Measurements from ENCODE around the gene SLC38A3. TPM values are rescaled to one million over a fixed set of nuclear protein-coding genes. Genes with fewer than 3 reads are reported as not detected.

SLC38A3 gene
- total RNA-seq, 2 experiments from 2014 or later = 0.29 TPM; not detected in 1

DNA sequence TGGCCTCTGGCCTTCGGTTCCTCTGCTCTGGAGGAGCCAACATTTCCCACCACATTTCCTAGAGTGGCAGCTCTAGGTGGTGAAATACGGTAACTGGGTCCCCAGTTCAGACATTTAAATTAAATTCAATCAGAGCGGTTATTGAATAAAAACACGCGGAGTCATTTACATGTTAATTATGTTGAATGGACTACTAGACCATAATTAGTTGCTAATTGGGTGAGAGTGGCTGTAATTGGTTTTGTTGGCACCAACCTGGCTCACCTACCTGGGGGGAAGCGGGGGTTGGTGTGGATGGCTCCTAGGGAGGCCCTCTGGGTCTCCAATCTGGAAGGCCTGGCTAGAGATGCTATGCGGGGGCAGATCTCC lies 37.2 kb upstream of the SLC38A3 start:
- CTCF ChIA-PET = no interaction called here
- POLR2A ChIA-PET = interaction anchor here (0.6 kb wide), 1 partner anchor 86 kb away, joined by 6 read pairs; no protein-coding TSS in a partner anchor

DNA sequence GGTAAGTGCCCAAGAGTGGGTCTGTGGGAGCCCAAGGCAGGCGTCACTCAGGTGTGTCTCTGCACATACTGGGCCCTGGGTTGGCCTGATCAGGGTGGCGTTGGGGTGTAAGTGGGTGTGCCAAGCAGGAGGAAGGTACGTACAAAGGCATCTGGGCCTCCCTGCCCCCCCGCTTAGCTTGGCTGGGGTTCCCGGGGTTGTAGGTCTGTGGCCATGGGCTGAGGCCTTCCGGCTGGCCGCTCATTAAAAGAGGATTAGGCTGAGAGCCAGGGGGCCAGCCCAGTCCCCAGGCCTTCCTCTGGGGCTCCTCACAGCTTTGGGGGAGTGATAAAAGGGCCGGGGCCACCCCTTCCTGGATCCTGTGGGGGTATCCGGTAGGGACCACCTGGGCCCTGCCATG lies 36.7 kb upstream of the SLC38A3 start:
- ChIA-PET POLR2A (no interaction called here), CTCF (no interaction called here)

DNA sequence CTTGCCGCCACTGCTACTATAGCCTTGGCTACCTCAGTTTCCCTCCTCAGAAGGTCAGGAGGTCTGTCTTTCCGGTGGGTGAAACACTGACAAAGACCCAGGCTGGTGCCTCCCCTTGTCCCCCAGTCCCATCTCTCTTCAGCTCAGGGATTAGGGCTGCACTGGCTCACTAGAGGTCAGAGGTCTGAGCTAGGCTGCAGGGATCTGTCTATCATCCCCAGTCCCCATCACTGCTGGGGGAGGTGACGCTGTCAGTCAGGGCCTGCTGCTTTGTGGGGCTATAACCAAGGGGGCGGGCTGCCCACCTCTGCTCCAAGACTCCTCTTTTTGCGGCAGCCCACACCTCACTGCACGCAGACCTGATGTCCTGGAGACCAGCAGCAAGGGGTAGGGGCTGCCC lies 36.3 kb upstream of the SLC38A3 start:
- ChIA-PET CTCF (no interaction called here), POLR2A (no interaction called here)

DNA sequence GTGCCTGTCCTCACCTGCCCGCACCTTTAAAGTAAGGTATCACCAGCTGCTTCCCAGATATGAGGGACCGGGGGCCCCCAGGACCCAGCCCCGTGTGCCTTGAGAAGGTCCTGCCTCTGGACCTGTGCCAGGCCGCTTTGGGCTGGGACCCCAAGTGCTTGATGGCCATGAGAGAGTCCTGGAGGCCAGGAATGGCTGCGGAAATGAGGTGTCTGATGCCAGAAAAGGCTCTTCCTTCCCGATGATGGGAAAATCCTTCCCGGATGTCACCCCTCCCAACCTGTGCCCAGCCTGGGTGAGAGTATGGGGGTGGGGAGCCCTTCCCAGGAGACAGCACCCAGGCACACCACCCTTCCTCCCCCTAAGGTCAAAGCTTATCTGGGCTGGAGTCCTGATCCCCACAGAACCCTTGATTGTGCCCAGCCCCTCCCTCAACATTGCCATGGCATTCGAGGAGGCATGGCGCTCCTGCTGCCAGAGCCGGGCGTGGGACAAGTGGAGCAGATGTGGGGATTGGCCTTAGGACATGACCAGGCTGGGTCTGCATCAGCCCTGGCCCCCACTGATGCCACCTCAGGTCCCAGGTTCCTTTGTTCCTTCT lies 35.7 kb upstream of the SLC38A3 start:
- POLR2A ChIA-PET = no interaction called here

DNA sequence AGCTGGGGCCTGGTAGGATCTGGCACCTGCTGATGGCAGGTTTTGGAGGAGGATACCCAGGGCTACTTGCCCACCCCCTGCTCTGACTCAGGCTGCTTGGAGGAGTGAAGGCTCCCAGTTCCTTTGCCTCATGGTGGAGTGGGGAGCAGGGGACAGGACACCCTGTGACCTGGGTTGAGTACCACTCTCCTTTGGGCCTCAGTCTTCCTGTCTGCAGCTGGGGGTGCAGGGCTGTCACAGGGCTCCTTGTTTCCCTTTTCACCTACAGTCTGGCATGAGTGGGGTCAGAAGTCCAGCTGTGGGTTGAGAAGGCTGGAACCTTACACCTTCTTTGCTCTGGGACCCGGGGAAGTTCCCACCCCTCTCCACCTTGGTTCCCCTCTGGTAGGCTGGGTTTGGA lies 35.2 kb upstream of the SLC38A3 start:
- ChIA-PET CTCF (interaction anchor here (0.7 kb wide), 1 partner anchor 25 kb away, joined by 3 read pairs; no protein-coding TSS in a partner anchor), POLR2A (no interaction called here)

More for the DNA sequence above, 35.7 kb upstream of the SLC38A3 start:
- CTCF ChIA-PET = no interaction called here

DNA sequence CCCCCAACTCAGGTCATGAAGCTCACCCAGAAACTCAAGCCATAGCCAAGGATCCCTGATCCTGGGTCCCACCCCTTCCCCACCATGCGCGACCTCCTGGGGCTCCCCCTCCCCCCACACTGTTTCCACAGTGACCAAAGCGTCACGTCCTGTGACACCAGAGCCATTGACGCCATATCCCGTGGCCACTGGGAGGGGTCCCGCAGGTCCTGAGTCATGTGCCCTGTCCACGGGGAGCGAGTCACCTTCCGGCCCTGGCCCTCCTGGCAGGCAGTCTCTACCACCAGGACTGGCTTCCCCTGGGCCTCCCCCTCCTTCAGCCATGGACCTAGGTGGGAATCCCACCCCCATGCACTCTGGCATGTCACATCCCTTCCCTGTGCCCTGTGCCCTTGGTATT lies 34.4 kb upstream of the SLC38A3 start:
- POLR2A ChIA-PET = no interaction called here
- CTCF ChIA-PET = interaction anchor here (0.7 kb wide), 1 partner anchor 24 kb away, joined by 3 read pairs; no protein-coding TSS in a partner anchor

DNA sequence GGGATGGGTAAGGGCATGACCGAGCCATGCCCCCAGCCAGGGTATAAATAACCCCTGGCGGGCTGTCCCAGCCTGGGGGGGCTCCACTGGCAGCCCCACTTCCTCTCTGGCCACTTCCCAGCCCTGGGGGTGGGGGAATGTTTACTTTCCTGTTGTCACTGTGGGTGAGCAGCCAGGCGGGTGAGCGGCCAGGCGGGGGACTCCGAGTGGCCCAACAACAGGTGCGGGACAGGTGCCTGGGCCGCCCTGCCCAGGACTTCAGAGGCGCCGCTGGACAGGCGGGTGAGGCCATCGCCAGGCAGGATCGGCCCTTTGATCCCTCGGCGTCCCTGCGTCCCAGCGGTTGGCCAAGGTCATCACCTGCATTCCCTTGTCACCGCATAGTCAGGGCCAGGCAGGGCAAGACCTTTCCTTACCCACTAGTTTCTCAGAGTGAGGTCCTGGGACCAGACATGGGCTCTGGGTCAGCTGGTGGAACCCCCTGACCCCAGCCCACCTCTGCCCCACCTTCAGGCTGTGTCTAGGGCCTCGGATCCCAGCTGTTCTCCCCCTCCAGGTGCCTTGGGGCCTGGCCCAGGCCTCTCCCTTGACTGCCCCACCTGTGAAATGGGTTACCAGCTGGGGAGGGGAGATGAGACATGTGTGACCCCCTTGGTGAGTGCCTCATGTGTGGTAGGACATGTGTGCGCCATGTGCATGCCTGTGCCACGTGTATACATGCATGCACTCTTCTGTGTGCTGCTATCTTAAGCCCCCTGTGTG lies 33.4 kb upstream of the SLC38A3 start:
- POLR2A ChIA-PET = interaction anchor here (0.6 kb wide), 1 partner anchor 15 kb away, joined by 12 read pairs; no protein-coding TSS in a partner anchor

DNA sequence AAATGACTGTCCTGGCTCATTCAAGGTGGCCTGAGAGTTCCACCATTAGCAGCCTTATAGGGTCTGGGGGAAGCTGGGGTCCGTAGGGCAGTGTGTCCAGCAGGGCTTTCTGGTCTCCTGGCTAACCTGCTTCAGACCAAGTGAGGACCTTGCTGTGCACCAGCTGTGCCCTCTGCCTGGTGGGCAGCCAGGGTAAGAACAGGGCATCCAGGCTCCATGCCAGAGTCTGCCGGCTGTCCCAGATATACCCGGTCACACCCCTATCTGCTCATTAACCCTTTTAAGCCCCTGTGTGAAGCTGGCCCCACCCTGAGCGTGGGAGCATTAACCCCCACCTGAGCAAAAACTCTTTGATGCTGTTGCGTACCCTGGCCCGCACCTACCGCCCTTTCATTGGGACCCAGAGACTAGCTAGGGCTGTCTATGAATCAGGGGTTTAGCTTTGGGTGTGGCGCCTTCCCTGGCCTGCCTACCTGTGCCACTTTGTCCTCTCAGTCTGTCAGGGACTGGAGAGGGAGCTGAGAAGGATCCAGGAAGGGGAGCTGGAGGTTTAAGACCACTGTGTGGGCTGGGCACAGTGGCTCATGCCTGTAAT lies 32.3 kb upstream of the SLC38A3 start:
- CTCF ChIA-PET = interaction anchor here (0.6 to 1.1 kb wide), 2 partner anchors 9 to 61 kb away, joined by 3 to 4 read pairs; no protein-coding TSS in a partner anchor
- POLR2A ChIA-PET = no interaction called here

More for the DNA sequence above, 33.4 kb upstream of the SLC38A3 start:
- CTCF ChIA-PET = interaction anchor here (0.6 to 1.1 kb wide), 2 partner anchors 10 to 60 kb away, joined by 3 to 4 read pairs; no protein-coding TSS in a partner anchor

DNA sequence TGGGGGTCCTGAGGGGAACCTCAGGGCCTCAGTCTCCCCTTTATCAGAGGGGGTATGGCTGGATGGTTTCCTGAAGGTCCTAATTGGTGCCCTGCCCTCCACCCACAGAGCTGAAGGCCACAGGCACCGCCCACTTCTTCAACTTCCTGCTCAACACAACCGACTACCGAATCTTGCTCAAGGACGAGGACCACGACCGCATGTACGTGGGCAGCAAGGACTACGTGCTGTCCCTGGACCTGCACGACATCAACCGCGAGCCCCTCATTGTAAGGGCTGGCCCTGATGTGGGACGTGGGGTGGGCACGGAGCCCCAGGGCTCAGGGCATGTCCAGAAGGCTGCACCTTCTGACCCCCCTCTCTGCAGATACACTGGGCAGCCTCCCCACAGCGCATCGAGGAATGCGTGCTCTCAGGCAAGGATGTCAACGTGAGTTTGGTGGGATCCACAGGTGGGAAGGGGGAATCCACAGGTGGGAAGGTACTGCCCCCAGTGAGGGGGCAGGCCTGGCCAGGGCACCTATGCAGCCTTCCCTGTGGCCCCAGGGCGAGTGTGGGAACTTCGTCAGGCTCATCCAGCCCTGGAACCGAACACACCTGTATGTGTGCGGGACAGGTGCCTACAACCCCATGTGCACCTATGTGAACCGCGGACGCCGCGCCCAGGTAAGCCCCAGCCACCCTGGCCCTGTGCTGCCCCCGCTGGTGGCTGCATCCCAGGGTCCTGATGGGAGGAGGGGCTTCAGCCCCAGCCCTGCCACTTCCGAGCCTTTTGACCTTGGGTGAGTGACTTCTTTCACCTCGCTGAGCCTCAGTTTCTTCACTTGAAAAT lies 31.2 kb upstream of the SLC38A3 start:
- ChIA-PET CTCF (interaction anchor here (1.3 kb wide), 1 partner anchor 53 kb away, joined by 4 read pairs; no protein-coding TSS in a partner anchor), POLR2A (no interaction called here)

DNA sequence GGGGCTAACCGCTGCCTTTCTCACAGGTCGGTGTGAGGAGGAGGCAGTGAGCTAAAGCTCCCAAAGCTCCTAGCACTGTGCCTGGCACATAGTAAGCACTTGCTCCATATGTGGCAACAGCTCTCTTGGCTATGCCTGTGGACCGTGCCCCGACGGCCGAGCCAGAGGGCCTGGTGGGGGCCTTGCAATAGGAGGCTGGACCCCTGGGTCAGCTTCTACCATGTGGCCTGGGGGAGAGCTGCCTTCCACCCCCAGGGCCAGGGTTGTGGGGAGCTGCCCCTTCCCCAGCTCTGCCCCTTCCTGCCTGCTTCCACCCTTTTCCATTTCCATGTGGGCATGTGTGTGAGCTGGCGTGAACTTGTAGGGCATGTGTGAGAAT lies 30.6 kb upstream of the SLC38A3 start:
- ChIA-PET POLR2A (no interaction called here), CTCF (interaction anchor here (1.3 kb wide), 1 partner anchor 54 kb away, joined by 4 read pairs; no protein-coding TSS in a partner anchor)

DNA sequence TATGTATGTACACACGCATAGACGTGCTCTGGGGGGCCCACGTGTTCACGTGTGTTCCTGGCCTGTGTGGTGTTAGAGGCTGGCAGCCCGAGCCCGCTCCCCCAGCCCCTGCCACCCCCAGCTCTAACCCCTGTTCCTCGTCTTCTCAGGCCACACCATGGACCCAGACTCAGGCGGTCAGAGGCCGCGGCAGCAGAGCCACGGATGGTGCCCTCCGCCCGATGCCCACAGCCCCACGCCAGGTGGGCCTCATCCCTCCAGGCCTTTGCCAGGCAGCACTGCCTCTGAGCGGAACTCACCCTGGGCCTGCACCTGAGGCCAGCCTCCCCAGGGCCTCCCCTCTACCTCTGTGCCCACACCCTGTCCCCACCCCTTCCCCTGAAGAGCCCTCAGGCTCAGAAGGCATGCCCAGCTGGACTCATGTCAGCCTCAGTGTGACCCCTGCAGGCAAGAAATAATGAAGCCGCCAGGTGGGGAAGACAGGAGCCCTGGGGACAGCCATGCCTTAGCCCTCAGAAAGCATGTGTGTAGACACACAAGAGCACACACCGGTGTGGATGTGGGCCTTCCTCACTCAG lies 30.0 kb upstream of the SLC38A3 start:
- CTCF ChIA-PET = interaction anchor here (1.3 to 1.8 kb wide), 2 partner anchors 17 to 54 kb away, joined by 4 to 5 read pairs; no protein-coding TSS in a partner anchor
- POLR2A ChIA-PET = no interaction called here

DNA sequence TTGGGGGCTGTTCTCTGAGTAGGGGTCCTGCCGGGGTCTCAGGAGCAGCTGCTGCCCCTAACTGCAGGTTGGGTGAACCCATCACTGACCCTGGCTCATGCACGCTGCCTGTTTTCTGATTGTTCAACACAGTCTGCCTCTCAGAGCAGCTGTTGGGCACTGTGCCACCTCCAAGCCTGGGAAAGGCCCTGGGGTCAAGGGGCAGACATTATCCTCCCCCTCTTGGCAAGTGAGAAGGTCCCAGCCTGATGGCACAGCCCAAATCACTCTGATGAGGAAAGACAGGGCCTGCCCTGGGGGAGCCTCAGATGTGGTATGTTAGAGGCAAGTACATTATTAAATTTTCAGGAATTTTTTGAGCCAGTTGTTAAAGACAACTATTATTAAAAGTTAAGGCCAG lies 27.7 kb upstream of the SLC38A3 start:
- CTCF ChIA-PET = no interaction called here
- POLR2A ChIA-PET = no interaction called here

DNA sequence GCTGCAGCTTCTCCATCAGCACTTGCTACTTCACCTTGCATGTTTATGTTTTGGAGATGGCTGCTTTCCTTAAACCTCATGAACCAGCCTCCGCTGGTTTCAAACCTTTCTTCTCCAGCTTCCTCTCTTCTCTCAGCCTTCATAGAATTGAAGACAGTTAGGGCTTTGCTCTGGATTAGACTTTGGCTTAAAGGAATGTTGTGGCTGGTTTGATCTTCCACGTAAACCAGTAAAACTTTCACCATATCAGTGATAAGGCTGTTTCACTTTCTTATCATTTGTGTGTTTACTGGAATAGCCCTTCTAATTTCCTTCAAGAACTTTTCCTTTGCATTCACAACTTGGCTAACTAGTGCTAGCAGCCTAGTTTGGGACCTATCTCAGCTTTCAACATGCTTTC lies 25.4 kb upstream of the SLC38A3 start:
- POLR2A ChIA-PET = no interaction called here
- CTCF ChIA-PET = interaction anchor here (1.2 to 1.7 kb wide), 3 partner anchors 12 to 48 kb away, joined by 3 to 5 read pairs (median 4); no protein-coding TSS in a partner anchor

DNA sequence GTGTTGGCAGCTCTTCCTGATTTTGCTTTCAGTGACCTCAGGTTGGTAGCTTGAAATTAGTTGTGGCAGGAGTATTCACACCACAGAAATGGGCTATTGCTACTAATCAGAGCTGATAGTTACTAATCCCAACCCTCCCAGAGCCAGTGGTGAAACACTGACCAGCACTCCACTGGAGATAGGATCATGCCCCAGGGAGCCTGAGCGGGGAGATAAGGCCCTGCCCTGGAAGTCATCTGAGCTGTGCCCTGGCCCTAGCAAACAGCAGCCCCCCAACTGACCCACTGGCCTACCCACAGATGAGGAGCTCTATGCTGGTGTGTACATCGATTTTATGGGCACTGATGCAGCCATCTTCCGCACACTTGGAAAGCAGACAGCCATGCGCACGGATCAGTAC lies 23.1 kb upstream of the SLC38A3 start:
- POLR2A ChIA-PET = no interaction called here
- CTCF ChIA-PET = interaction anchor here (0.9 to 1.4 kb wide), 7 partner anchors 10 to 143 kb away, joined by 3 to 5 read pairs (median 3); no protein-coding TSS in a partner anchor

DNA sequence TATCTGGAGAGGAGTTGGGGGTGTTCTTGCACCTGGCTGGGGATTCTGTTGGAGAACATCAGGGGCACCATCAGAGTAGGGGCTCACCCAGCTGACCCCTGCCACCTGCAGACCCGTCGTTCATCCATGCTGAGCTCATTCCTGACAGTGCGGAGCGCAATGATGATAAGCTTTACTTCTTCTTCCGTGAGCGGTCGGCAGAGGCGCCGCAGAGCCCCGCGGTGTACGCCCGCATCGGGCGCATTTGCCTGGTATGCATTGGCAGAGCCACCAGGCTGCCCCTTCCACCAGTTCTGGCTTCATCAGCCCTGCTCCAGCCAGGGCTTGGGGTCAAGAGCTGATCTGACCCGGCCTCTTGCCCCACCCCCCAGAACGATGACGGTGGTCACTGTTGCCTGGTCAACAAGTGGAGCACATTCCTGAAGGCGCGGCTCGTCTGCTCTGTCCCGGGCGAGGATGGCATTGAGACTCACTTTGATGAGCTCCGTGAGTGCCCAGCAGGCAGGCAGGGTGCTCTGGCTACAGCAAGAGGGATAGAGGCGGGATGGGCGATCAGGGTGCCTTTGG lies 22.5 kb upstream of the SLC38A3 start:
- CTCF ChIA-PET = interaction anchor here (0.9 to 1.4 kb wide), 4 partner anchors 12 to 142 kb away, joined by 3 to 5 read pairs (median 4); no protein-coding TSS in a partner anchor

DNA sequence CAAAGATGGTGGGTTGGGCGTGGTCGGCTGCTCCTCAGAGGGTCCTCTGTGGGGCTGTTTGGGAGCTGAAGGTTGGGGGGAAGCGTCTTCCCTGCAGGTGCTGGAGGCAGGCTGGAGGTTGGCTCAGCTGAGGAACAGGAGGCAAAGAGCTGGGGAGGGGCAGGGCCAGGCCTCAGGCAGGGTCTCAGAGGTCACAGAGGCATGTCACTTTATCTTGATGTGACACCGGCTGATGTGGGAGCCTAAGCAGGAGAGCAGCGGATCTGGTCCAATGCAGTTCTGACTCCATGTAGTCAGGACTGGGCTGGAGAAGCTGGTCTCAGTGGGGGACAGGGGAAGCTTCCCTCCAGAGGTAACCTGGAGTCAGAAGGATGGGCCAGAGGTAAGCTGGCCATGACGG lies 21.3 kb upstream of the SLC38A3 start:
- ChIA-PET CTCF (no interaction called here), POLR2A (no interaction called here)

More for the DNA sequence above, 22.5 kb upstream of the SLC38A3 start:
- POLR2A ChIA-PET = no interaction called here

DNA sequence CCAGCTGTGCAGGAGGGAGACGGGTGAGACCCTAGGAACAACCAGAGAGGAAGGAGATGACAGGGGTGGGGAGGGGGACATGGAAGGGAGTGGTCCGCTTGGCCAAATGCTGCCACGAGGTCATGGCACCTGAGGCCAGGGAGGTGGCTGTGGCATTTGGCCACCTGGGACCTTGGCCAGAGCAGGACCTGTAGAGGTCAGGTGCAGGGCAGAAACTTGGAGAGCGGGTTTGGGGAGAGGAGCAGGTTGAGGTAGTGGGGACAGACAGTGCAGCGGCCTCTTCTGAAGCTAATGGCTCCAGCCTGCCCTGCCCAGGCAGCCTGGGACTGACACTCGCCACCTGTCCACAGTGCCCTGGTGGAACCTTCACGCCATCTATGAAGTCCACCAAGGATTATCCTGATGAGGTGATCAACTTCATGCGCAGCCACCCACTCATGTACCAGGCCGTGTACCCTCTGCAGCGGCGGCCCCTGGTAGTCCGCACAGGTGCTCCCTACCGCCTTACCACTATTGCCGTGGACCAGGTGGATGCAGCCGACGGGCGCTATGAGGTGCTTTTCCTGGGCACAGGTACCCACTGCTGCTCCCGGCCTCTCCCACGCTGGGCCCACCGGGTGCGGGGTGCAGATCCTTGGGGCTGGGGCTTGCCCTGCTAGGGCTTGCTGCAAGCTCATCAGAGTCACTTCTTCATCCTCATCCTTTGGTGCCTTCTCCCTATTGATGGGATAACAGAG lies 20.7 kb upstream of the SLC38A3 start:
- POLR2A ChIA-PET = no interaction called here

DNA sequence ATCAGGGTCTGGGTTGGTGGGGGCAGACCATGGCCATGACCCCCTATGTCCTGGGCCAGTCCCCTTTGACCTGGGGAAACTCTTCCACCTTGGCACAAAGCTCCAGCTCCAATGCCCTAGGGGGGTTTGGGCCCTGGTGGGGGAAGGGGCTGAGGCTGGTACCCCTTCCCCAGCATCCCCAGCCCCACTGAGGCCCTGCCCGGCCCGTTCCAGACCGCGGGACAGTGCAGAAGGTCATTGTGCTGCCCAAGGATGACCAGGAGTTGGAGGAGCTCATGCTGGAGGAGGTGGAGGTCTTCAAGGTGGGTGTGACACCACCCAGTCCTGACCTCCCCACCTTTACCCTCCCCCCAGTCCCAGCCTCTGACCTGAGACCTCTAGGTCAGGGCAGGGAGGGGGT lies 19.8 kb upstream of the SLC38A3 start:
- ChIA-PET POLR2A (no interaction called here), CTCF (interaction anchor here (0.6 to 2.4 kb wide), 2 partner anchors 10 to 73 kb away, joined by 3 to 6 read pairs; no protein-coding TSS in a partner anchor)

More for the DNA sequence above, 20.7 kb upstream of the SLC38A3 start:
- CTCF ChIA-PET = no interaction called here

Measured in activated CD8-positive, alpha-beta memory T cell treated with anti-CD3 and anti-CD28 coated beads for 36 hours (primary cell).